GM21447 (cell line): Measurements from ENCODE around the gene CPLX1.
"Not testable (repeated sequence)": the region's sequence is repeated elsewhere in the genome, so short reads cannot be mapped to it uniquely, and the experiment has no call there.

Source experiments
- ATAC-seq: cut with Tn5 transposase; IDR thresholded peaks from one replicate; pipeline ENCODE4 v1.9.1; 2021; ENCODE audit not compliant: unreplicated experiment

Gene CPLX1

DNA sequence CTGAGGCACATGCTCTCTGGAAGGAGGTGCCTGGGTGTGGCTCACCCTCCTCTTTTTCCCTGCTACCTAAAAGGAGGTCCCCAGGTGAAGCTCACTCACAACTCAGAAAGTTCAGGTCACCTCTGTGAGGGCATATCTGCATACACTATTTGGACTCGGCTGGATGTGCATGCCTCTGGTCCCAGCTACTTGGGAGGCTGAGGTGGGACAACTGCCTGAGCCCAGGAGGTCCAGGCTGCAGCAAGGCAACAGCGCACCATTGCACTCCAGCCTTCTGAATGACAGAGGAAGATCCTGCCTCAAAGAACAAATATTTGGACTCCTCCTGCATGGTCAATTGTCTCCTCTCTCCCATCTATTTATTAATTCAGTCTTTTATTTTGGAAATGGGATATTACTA is 46.4 kb downstream of the CPLX1 start:
- no peak for ATAC-seq

DNA sequence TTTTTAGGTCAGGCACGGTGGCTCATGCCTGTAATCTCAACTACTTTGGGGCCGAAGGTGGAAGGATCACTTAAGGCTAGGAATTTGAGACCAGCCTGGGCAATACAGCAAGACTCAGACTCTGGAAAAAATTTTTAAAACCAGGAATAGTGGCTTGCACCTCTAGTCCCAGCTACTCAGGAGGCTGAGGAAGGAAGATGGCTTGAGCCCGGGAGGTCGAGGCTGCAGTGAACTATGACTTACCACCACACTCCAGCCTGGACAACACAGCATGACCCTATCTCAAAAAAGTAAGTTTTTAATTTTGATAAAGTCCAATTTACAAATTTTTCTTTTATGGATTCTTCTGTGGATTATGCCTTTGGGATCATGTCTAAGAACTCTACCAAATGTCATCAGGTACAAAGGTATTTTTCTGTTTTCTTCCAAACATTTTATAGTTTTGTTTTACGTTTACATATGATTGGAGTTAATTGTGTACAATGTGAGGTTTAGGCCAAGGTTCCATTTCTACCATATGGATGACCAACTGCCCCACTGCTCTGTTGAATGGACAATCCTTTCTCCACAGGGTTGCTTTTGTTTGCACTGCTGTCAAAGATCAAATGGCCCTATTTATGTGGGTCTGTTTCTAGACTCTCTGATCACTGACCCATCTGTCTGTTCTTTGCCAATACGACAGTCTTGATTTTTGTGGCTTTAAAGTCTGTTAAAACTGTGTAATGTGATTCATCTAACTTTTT is 48.2 kb downstream of the CPLX1 start:
- no peak for ATAC-seq

DNA sequence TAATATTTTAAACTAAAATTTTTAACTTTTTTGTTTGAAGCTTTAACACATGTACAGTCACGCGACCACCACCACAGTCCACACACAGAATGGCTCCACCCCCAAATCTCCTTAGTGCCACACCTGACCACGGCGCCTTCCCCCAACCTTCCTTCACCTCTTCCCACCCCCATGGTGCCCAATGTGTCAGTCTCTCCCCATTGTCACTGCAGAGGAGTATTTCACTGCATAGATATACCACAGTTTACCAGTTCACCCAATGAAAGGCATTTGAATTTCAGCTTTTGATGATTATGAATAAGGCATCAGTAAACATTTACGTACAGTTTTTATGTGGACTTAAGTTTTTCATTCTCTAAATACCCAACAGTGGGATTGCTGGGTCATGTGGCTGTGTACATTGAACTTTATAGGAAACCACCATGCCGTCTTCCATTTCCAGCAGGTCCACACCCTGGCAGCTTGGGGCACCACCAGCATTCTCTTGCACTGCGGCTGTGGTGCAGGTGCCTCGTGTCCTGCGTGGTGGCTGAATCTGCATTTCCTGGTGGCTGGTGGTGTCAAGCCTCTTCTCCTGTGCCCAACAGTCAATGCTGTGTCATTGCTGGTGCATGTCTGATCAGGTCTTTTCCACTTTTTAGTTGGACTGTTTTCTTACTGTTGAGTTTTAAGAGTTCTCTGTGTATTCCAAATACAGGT is 49.0 kb downstream of the CPLX1 start:
- no peak for ATAC-seq

DNA sequence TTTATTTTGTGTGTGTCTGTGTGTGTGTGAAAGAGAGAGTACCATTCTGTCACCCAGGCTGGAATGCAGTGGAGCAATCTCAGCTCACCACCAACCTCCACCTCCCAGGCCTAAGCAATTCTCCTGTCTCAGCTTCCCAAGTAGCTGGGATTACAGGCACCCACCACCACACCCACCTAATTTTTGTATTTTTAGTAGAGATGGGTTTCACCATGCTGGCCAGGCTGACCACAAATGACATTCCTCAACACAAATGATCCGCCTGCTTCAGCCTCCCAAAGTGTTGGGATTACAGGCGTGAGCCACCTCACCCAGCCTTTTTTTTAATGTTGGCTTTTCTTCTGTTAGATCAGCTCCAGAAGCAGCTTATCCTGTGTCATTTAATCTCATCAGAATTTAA is 50.4 kb downstream of the CPLX1 start:
- ATAC-seq: not testable (repeated sequence)

DNA sequence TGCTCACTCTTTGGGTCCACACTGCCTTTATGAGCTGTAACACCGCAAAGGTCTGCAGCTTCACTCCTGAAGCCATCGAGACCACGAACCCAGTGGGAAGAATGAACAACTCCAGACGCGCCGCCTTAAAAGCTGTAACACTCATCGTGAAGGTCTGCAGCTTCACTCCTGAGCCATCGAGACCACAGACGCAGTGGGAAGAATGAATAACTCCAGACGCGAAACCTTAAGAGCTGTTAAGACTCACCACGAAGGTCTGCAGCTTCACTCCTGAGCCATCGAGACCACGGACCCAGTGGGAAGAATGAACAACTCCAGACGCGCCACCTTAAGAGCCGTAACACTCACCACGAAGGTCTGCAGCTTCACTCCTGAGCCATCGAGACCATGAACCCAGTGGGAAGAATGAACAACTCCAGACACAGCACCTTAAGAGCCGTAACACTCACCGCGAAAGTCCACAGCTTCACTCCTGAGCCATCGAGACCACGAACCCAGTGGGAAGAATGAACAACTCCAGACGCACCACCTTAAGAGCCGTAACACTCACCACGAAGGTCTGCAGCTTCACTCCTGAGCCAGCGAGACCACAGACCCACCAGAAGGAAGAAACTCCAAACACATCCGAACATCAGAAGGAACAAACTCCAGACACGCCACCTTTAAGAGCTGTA is 51.4 kb downstream of the CPLX1 start:
- not testable (repeated sequence) for ATAC-seq

DNA sequence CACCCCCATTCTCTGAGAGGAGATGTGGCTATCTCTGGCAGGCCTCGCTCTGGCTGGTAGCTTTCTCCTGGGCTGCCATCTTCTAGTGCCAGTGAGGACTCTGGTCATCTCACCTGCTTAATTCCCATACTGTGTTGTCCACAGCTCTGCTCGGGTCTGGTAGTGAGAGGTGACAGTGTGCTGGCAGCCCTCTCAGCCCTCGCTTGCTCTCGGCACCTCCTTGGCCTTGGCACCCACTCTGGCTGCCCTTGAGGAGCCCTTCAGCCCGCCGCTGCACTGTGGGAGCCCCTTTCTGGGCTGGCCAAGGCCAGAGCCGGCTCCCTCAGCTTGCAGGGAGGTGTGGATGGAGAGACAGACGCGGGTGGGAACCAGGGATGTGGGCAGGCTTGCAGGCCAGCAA is 52.7 kb downstream of the CPLX1 start:
- ATAC-seq: no peak

DNA sequence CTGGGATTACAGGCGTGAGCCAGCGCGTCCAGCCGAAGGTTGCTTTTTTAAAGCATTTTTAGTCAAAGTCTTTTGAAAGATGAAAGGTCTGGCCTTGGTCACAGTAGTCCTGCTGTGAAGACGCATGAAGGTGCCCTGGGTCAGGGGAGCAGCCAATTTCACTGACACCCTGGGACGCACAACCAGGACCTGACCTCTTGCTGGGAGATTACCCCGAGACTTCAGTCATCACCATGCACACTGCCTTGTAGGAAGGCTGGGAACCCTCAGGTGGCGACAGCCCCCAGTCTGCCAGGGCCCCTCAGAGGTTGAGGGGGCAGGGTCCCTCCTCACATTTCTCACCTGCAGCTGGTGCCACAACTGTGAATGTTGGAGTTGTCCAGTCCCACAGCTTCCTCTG is 53.2 kb downstream of the CPLX1 start:
- ATAC-seq: no peak

DNA sequence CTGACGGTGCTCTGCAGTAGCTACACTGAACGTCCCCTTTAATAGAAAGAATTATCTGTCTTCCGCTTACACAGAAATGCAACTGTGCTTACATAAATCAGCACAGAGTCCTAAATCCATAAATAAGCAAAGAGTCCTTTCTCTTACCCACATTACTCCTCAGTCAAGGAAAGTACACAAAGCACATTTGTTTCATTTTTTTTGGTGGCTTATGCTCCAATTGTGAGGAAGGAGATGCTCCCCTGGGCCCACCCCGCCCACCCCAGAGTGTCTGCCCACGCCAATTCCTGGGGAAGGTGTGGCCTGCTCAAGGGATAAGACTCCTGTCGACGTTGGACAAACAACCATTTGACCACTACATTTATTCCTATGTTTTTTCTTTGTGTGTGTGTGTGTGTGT is 53.8 kb downstream of the CPLX1 start:
- ATAC-seq: no peak

DNA sequence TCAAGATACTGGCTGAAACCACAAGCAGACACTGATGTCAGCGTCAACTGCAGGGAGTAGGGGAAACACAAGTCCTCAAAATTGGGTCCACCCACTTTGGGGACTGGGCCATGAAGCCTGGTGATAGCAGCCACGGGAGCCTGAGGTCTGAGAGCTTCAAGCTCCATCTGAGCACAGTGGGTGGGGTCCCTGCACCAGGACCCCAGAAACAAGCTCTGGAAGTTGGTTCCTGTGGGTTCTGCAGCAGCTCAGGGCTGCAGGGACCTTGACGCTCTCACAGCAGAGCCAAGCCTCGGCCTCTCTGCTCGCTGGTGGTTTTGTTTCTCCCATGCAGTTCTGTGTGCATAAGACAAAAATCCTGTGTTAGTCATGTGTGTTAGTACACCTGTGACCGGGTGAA is 54.5 kb downstream of the CPLX1 start:
- no peak for ATAC-seq

DNA sequence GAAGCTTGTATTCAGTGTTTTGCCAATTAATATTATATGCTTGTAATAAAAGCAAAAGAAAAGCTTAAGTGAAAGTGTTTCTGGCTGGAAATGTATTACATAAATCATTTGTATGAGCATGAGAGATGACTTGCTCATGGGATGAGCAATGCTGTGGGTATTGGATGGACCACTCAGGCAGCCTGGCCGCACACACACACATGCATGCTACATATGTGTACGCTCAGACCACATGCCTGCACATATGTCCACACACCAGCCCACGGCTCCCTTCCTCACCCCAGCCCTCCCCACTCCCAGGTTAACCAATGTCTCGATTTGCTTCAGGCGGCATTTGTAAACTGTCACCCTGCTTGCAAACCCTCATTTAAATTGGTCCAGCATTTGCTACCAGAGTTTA is 55.9 kb downstream of the CPLX1 start:
- no peak for ATAC-seq

DNA sequence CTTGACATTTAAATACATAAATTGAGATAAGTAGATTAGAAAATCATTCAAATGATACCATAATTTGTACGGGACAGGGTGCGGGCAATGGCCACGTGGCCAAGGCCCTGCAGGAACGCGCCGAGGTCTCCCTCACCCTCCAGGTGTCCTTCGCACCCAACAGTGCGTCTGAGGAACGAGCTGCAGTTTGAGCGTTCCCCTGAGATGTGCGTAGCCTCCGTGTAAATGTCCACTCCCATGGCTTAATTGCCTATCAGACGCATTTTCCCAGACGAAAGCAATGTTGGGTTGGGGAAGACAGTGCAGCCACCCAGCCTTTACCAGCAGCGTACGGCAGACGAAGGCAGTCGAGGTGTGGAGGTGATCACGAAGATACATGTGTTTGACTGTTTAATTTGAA is 56.4 kb downstream of the CPLX1 start:
- ATAC-seq: no peak

DNA sequence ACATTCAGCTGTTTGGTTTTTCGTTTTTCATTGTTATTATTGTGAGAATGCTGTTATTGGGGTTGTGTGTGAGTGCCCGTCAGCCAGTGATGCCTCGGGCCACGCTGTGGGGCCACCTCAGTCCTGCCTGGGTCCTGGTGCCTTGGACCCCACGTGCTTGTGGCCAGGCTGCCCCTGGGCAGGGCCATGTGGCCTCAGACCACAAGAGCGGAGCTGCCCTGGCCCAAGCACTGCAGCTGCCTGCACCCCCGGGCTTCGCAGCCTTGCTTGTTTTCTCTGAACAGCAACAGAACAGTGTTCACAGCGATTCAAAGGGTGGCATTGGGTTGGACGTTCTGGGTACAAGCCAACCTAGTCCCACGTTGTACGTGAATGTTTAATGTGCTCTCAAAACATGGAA is 56.9 kb downstream of the CPLX1 start:
- ATAC-seq: no peak

DNA sequence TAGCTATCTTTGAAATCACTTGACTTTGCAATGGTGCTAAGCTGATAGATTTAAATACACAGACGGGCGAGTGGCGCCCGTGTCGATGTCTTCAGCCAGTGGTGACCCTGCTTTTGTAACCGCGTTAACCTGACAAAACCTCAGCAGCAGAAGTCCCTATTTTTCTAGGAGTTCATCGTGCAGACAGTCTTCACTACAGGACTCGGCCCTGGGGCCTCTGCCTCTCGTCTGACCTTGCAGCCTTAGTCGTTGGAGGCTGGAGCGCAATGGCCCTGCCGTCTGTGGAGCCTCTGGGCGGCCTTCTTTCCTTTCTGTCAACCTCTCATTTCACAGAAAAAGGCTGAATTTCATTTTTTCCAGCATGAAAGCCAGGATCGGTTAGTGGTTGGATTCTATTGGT is 57.9 kb downstream of the CPLX1 start:
- ATAC-seq: no peak

DNA sequence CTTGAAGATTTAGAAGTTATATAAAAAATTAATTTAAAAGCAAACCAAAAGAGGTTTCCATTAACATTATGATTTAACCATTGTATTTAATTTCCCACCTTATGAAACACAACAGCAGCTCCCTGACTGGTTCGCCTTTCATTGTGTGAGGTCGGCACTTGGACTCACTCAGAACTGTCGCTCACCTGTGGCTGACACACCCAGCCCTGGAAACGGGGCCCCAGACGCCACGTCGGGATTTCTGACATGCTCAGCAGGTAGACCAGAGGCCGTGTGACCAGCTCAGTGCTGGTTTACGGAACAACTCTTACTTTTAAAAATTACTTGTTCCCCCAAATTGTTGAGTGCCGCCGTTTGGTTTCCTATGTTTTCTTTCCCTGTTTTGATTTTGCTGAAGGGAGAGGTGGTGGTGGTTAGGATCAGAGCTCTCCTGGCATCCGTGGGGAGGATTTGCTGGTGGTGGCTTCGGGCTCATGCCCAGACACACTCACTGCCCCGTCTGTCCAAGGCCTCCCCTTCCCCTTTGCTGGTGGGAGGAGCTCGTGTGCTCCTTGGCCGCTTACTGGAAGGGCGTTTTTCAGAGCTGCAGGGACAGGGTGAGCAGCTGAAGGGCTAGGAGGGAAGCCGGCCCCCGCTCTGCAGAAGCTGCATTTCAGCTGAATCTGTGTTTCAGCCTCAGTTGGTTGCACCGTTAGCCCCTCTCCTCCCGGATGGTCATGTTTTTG is 59.2 kb downstream of the CPLX1 start:
- ATAC-seq: no peak

DNA sequence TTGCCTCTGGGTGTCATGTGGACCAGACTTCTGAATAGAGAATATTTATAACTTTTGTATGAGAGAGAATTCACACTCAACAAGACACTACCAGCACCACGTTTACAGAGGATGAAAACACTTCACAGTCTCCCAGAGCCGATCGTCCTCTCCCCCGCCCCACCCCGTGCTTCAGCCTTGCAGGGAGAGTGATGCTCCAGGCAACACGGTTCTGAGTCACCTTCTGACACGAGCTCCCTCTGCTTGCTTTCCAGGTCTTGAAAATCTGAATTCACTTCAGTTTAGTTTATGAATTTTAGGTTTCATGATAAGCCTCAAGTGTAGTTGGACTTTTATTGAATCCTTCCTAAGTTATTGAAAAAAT is 59.8 kb downstream of the CPLX1 start:
- ATAC-seq: no peak

DNA sequence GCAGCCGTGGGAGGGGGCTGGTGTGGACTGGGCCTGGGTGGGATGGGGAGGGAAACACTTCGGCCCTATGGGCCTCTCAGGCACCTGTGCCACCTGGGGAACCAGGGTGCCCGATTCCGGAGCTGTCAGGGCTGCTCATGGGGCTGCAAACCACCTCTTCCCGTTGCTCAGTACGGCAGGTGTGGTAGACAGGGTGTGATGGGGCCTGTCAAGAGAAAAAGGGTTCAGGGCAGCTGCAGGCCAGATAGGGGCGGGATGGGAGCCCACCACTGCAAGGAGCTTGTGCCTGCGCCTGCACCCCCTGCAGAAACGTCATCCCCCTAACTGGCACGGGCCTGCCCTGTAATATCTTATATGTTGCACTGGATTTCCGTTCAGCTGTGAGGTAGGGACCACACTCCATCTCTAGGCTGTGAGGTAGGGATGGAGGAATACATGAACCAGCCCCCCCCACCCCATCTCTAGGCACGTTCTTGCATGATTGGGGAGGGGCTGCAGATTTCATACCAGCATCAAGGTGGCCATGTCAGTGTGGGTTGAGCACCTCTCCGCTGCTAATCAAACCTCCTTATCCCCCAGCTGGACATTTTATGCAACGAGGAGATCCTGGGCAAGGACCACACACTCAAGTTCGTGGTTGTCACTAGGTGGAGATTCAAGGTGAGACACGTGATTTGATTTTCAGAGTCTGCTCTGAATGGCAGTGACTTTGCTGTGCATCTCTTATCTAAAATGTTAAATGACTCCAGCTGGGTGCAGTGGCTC is 61.3 kb downstream of the CPLX1 start:
- ATAC-seq: no peak

DNA sequence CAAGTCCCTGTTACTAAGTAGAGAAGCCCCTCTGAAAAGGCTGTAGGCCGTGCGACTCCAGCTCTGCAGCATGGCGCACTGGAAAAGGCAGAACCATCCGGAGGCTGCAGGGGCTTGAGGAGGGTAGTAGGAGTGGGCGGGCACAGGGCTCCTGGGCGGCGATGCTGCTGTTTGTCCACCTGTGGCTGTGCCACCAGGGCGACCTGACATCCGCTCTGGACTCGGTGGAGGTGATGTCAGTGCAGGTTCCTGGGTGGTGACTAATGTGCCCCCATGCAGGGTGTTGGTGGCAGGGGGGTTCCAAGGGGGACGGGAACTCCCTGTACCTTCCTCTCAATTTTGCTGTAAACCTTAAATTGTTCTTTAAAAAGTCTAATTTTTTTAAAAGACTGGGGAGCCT is 62.0 kb downstream of the CPLX1 start:
- ATAC-seq: no peak

DNA sequence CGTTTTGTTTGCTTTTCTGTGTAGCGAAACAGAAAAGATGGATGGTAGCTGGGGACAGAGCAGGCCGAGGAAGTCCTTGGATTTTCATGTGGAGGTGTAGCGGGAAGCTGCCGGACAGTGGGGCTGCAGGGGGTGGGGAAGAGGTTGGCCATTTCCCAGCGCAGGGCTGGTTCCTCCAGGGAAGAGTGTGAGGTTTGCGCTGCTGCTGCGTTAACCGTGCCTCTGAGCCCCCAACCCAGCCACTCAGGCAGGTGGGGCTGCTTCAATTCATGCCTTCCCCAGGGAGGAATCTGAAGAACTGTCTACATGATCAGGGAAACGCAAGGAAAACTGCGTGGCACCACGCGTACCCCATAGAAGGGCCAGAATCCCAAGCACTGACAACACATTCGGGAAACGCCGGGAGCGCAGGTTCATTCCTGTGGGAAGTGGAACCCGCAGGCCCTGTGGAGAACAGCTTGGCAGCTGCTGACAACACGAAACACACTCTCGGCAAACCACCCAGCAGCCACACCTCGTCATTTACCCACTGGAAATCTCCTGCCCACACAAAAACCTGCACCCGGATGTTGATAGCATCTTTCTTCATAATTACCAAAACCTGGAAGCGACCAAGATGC is 62.6 kb downstream of the CPLX1 start:
- no peak for ATAC-seq

DNA sequence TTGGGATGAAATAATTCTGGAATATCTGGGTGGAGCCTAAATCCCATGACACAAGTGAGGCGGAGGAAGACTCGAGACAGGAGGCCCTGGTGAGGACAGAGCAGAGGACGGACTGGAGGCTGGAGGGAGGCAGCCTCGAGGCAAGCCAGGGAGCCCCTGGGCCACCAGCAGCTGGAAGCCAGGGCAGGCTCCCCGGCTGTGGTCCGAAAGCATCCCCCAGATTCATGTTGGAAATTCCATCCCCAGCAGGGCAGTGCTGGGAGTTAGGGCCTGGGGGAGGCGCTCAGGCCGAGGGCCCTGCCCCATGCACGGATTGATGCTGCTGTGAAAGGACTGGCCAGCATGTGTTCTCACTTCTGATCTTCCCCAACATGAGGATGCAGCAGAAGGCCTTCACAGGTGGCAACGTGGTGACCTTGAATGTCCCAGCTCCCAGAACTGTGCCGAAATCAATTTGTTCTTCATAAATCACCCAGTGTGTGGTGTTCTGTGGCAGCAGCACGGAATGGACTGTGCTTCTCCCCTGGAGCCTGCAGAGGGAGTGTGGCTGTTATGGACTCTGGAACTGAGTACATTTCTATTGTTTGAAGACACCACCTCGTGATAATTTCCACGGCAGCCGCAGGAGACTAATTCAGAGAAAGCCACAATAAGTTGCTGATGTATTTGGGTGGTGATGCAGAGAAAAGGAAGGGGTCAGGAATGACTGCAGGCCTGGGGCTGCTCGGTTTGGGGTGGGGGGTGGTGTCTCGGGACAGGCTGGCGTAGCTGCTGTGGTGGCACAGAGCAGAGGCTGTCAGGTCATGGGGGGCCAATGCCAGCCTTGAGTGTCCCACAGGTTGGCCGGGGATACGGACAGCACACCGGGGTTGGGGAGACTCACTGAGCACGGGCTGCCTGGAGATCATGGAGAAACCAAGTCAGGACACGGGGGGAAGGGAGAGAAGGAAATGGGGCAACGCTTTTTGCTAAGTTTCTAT is 63.4 kb downstream of the CPLX1 start:
- ATAC-seq: no peak
